ENCODE results near the gene COX19. TPM values are rescaled to one million over a fixed set of nuclear protein-coding genes. Genes with fewer than 3 reads are reported as not detected.

The COX19 gene
- total and polyA plus RNA-seq, 2 experiments from 2014 or later: 11.7 to 12.6 TPM

DNA sequence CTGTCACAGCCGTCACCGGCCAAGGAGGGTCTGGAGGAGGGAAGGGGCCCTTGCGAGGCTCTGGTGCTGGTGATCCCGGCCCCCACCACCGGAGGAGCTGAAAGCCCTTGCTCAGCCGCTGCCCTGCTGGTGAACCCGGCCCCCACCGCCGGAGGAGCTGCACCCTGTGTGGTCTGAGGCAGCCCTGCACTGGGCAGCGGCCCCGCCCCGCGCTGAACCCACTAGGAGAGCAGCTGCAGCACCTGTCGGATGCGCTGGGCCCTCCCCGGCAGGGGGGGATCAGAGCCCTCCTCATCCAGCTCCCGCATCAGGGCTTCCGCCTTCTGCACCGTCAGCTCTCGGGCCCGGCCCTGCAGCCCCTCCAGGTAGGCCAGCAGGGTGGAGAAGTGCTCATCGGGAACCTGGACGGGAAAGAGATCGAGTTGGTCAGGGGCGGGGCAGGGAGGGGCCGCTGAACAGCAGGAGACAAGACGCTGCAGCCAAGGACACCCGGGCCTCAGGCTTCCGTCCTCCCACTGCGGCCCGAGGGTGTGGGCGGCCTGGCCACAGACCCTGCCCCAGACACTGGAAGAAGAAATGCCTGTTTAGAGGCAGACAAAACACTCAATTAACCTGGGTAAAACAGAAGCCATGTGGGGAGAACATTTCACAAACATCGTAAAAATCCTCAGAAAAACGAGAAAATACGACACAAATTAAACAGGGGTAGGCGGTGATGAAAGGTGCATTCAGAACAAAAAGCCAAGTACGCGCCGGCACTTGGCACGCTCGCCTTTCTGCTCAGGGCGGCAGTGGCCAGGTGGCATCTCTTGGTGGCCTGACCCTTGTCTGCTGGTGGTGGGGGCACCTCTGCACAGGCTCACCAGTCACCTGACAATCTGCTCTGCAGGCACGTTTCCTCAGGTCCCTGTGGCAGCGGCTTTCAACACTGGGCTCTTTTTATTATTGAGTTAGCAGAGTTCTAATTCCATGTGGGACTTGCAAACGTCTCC, 22.4 kb upstream of the COX19 start:
- Histone ChIP-seq H3K4me2 (no peak overlapping the region), H3K4me1 (ENCODE audit: insufficient read depth) (no peaks in the 10 kb centered on the region), H3K27me3 (ENCODE audit: insufficient read depth) (no peaks in the 10 kb centered on the region), H3K79me2 (replicated peaks; ENCODE audit: insufficient read depth) (no peaks in the 10 kb centered on the region), H4K20me1 (replicated peaks; ENCODE audit: insufficient read depth) (no peaks in the 10 kb centered on the region), H3K4me3 (no peak overlapping the region), H3F3A (replicated peaks; ENCODE audit: low read depth) (no peaks in the 10 kb centered on the region), H3K36me3 (ENCODE audit: insufficient read depth) (no peaks in the 10 kb centered on the region), H3K9me2 (ENCODE audit: insufficient read depth) (no peaks in the 10 kb centered on the region), H2AFZ (no peak overlapping the region), H3K27ac (ENCODE audit: low read depth) (no peak overlapping the region)
- Mint-ChIP-seq H3K9me3 (no peaks in the 10 kb centered on the region), H3K4me1 (0 out of 3 replicates have a peak, but pooled peaks cover 2% of the 10 kb centered on the region), H3K4me3 (no peak overlapping the region), H3K27ac (no peak overlapping the region), H3K27me3 (ENCODE audit: insufficient read depth, low read depth, poor library complexity) (peaks cover 19% of the 10 kb centered on the region), H3K36me3 (ENCODE audit: low read depth) (no peaks in the 10 kb centered on the region; the same call in 2 of the 3 replicates)
- TF ChIP-seq, protein P1, sequence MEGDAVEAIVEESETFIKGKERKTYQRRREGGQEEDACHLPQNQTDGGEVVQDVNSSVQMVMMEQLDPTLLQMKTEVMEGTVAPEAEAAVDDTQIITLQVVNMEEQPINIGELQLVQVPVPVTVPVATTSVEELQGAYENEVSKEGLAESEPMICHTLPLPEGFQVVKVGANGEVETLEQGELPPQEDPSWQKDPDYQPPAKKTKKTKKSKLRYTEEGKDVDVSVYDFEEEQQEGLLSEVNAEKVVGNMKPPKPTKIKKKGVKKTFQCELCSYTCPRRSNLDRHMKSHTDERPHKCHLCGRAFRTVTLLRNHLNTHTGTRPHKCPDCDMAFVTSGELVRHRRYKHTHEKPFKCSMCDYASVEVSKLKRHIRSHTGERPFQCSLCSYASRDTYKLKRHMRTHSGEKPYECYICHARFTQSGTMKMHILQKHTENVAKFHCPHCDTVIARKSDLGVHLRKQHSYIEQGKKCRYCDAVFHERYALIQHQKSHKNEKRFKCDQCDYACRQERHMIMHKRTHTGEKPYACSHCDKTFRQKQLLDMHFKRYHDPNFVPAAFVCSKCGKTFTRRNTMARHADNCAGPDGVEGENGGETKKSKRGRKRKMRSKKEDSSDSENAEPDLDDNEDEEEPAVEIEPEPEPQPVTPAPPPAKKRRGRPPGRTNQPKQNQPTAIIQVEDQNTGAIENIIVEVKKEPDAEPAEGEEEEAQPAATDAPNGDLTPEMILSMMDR (conservative IDR thresholded peaks at IDR 0.05; ENCODE audit: low read depth in 2 of 2): 0 out of 4 replicates have a peak, but pooled peaks of 1 of the 2 experiments have one; percentile 11
- no peak for TF ChIP-seq STAT1 (IDR thresholded peaks at IDR 0.05; ENCODE audit: unreplicated experiment)
- ATAC-seq (peak; percentile 18), DNase-seq (ENCODE audit: low spot score) (peak; percentile 65)

DNA sequence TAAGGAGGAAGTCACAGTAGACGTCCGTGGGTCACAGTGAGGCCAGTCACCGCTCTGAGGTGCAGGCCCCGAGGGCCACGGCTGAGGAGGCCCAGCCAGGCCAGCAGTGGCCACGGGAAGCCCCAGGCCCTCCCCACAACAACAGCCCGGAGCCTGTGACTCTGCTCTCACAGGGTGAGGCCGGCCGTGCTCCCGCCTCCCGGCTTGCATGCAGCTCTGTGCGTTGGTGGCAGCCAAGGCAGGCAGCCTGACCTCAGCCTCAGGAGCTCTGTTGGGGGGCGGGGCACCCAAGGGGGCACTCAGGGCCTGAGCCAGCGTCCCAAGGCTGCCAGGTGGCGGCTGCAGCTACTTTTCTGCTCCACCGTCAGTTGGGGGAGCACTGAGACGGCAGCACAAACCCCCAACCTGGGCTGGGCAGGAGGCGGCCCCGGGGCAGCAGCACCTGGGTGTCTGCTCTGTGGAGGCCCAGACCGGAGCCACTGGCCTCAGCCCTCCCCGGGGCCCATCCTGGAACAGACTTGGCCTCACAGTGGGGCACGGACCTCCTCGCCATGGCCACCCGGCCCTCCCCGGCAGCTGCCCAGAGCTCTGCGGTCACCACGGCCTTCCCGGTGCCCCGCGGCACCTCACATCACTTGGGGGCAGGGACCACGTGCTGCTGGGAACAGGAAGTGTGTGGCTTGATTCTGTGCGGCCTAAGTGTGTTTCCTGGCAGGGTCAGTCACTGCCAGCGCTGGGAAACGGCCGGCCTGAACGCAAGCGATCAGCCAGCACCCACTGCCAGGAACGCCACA, 20.9 kb upstream of the COX19 start:
- 0 out of 3 replicates have a peak, but pooled peaks cover 2% of the 10 kb centered on the region for H3K4me1 Mint-ChIP-seq
- peaks cover 26% of the 10 kb centered on the region for H3K27me3 Mint-ChIP-seq (ENCODE audit: insufficient read depth, low read depth, poor library complexity)
- Histone ChIP-seq H3K36me3 (ENCODE audit: insufficient read depth) (no peaks in the 10 kb centered on the region), H3F3A (replicated peaks; ENCODE audit: low read depth) (no peaks in the 10 kb centered on the region), H3K4me3 (no peak overlapping the region), H3K9me2 (ENCODE audit: insufficient read depth) (no peaks in the 10 kb centered on the region), H2AFZ (no peak overlapping the region), H3K79me2 (replicated peaks; ENCODE audit: insufficient read depth) (no peaks in the 10 kb centered on the region), H3K4me1 (ENCODE audit: insufficient read depth) (no peaks in the 10 kb centered on the region), H3K4me2 (no peak overlapping the region), H4K20me1 (replicated peaks; ENCODE audit: insufficient read depth) (no peaks in the 10 kb centered on the region), H3K27ac (ENCODE audit: low read depth) (no peak overlapping the region), H3K27me3 (ENCODE audit: insufficient read depth) (no peaks in the 10 kb centered on the region)
- no peak for DNase-seq (ENCODE audit: low spot score)
- no peak overlapping the region for H3K27ac Mint-ChIP-seq
- no peaks in the 10 kb centered on the region for H3K9me3 Mint-ChIP-seq
- H3K36me3 Mint-ChIP-seq (ENCODE audit: low read depth): no peaks in the 10 kb centered on the region; the same call in 2 of the 3 replicates
- ATAC-seq: no peak
- no peak overlapping the region for H3K4me3 Mint-ChIP-seq
- TF ChIP-seq, protein P2, sequence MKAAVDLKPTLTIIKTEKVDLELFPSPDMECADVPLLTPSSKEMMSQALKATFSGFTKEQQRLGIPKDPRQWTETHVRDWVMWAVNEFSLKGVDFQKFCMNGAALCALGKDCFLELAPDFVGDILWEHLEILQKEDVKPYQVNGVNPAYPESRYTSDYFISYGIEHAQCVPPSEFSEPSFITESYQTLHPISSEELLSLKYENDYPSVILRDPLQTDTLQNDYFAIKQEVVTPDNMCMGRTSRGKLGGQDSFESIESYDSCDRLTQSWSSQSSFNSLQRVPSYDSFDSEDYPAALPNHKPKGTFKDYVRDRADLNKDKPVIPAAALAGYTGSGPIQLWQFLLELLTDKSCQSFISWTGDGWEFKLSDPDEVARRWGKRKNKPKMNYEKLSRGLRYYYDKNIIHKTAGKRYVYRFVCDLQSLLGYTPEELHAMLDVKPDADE (IDR thresholded peaks at IDR 0.05): no peak
- TF ChIP-seq JUNB (IDR thresholded peaks at IDR 0.05; ENCODE audit: unreplicated experiment): no peak
- no peak for TF ChIP-seq EZH2 (IDR thresholded peaks at IDR 0.05; ENCODE audit: low read depth, unreplicated experiment)
- no peak for TF ChIP-seq EZH2phosphoT487 (IDR thresholded peaks at IDR 0.05; ENCODE audit: unreplicated experiment)
- TF ChIP-seq, protein P3, sequence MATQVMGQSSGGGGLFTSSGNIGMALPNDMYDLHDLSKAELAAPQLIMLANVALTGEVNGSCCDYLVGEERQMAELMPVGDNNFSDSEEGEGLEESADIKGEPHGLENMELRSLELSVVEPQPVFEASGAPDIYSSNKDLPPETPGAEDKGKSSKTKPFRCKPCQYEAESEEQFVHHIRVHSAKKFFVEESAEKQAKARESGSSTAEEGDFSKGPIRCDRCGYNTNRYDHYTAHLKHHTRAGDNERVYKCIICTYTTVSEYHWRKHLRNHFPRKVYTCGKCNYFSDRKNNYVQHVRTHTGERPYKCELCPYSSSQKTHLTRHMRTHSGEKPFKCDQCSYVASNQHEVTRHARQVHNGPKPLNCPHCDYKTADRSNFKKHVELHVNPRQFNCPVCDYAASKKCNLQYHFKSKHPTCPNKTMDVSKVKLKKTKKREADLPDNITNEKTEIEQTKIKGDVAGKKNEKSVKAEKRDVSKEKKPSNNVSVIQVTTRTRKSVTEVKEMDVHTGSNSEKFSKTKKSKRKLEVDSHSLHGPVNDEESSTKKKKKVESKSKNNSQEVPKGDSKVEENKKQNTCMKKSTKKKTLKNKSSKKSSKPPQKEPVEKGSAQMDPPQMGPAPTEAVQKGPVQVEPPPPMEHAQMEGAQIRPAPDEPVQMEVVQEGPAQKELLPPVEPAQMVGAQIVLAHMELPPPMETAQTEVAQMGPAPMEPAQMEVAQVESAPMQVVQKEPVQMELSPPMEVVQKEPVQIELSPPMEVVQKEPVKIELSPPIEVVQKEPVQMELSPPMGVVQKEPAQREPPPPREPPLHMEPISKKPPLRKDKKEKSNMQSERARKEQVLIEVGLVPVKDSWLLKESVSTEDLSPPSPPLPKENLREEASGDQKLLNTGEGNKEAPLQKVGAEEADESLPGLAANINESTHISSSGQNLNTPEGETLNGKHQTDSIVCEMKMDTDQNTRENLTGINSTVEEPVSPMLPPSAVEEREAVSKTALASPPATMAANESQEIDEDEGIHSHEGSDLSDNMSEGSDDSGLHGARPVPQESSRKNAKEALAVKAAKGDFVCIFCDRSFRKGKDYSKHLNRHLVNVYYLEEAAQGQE (IDR thresholded peaks at IDR 0.05; ENCODE audit: unreplicated experiment): no peak
- TF ChIP-seq CREB1 (CRISPR knock-in tag; IDR thresholded peaks at IDR 0.05; ENCODE audit: low read depth): no peak
- TF ChIP-seq, protein P1 (conservative IDR thresholded peaks at IDR 0.05; ENCODE audit: low read depth in 2 of 2): no peak
- no peak for TF ChIP-seq STAT1 (IDR thresholded peaks at IDR 0.05; ENCODE audit: unreplicated experiment)
